SK-N-MC (cell line): ENCODE results near the gene USP28.

Experiments used
- EZH2 ChIP-seq: fragments of 200-600 bp; sonication (generic); IDR thresholded peaks from one replicate; pipeline ENCODE4 v1.6.1; 2017; ENCODE audit warnings: antibody characterized with exemption
- FOXP2 ChIP-seq: optimal IDR thresholded peaks from 2 replicates; pipeline ENCODE3; 2011; ENCODE audit warnings: mild to moderate bottlenecking, moderate library complexity; ENCODE audit not compliant: insufficient read depth; ENCODE audit errors: extremely low read length, control extremely low read depth
- POLR2AphosphoS5 ChIP-seq: IDR thresholded peaks from 2 replicates; pipeline ENCODE4 v1.6.1; 2012; ENCODE audit warnings: mild to moderate bottlenecking, low read depth, low read length, borderline replicate concordance

DNA sequence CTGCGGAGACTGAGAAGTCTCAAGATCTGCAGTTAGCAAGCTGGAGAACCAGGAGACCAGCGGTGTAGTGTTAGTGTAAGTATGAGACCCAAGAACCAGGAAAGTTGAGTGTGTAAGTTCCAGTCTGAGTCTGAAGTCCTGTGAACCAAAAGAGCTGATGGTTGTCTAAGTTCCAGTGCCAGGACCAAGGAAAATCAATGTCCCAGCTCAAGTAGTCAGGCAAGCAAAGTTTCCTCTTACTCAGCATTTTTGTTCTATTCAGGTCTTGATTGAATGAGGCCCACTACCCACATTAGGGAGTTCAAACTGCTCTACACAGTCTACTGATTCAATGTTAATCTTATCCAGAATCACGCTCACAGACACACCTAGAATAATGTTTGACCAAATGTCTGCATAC is 11.0 kb downstream of the USP28 start:
- TF ChIP-seq EZH2: no peak
- no peak for TF ChIP-seq POLR2AphosphoS5
- no peak for TF ChIP-seq FOXP2
